ENCODE results near the gene LRRC3.

The LRRC3 gene

GRCh38 chr21:44460441-44460755, 5.1 kb downstream of the LRRC3 start:
- no peak overlapping the region for H3K4me3 ChIP-seq (ENCODE audit: low read depth, low read length)
- no peak for TF ChIP-seq CTCF (IDR thresholded peaks at IDR 0.05; ENCODE audit: borderline replicate concordance, insufficient read depth, low read depth, low read length)

GRCh38 chr21:44461005-44461404, 5.7 kb downstream of the LRRC3 start:
- no peak overlapping the region for H3K4me3 ChIP-seq (ENCODE audit: low read depth, low read length)
- TF ChIP-seq CTCF (IDR thresholded peaks at IDR 0.05; ENCODE audit: borderline replicate concordance, insufficient read depth, low read depth, low read length) = no peak

DNA sequence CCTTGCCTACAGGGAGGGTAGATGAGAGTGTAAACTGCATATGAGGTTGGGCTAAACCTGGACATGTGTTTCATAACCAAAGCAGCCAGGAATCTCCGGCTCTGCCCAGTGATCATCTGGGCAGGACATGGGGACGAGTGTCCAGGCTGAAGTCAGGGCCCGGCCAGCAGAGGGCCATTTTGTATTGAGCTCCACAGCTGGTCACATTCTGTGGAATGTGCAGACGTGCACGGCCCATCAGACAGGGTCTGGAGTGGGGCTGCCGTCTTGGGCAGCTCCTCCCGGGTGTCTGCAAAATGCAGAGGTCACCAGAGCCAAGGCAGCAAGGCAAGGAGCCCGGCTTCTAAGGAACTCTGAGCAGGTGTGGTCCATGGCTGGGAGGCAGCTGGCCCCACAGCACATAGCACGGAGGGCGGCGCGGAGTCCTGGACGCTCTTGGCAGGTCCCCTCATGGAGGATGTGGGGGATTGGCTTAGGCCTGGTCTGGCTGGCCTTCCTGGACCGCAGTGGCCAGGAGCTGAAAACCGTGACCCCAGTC, 6.2 kb downstream of the LRRC3 start:
- H3K4me3 ChIP-seq (ENCODE audit: low read depth, low read length) = no peak overlapping the region
- TF ChIP-seq CTCF (IDR thresholded peaks at IDR 0.05; ENCODE audit: borderline replicate concordance, insufficient read depth, low read depth, low read length) = no peak

- no peak overlapping the region for H3K4me3 ChIP-seq (ENCODE audit: low read depth, low read length)
- no peak for TF ChIP-seq CTCF (IDR thresholded peaks at IDR 0.05; ENCODE audit: borderline replicate concordance, insufficient read depth, low read depth, low read length)
These were observed 7.0 kb downstream of the LRRC3 start for GRCh38 chr21:44462086-44462833.

- TF ChIP-seq CTCF (IDR thresholded peaks at IDR 0.05; ENCODE audit: borderline replicate concordance, insufficient read depth, low read depth, low read length) = no peak
- H3K4me3 ChIP-seq (ENCODE audit: low read depth, low read length) = no peak overlapping the region
These were observed 7.5 kb downstream of the LRRC3 start for GRCh38 chr21:44462834-44463200.

- no peak for TF ChIP-seq CTCF (IDR thresholded peaks at IDR 0.05; ENCODE audit: borderline replicate concordance, insufficient read depth, low read depth, low read length)
- H3K4me3 ChIP-seq (ENCODE audit: low read depth, low read length) = no peak overlapping the region
These were observed 8.4 kb downstream of the LRRC3 start for GRCh38 chr21:44463724-44464123.

- no peak for TF ChIP-seq CTCF (IDR thresholded peaks at IDR 0.05; ENCODE audit: borderline replicate concordance, insufficient read depth, low read depth, low read length)
These were observed 9.0 kb downstream of the LRRC3 start for GRCh38 chr21:44464351-44464750.

More at GRCh38 chr21:44464351-44464750, 9.0 kb downstream of the LRRC3 start:
- no peak overlapping the region for H3K4me3 ChIP-seq (ENCODE audit: low read depth, low read length)
